ENCODE data around the gene CLIC3.

- TF ChIP-seq, protein P1, sequence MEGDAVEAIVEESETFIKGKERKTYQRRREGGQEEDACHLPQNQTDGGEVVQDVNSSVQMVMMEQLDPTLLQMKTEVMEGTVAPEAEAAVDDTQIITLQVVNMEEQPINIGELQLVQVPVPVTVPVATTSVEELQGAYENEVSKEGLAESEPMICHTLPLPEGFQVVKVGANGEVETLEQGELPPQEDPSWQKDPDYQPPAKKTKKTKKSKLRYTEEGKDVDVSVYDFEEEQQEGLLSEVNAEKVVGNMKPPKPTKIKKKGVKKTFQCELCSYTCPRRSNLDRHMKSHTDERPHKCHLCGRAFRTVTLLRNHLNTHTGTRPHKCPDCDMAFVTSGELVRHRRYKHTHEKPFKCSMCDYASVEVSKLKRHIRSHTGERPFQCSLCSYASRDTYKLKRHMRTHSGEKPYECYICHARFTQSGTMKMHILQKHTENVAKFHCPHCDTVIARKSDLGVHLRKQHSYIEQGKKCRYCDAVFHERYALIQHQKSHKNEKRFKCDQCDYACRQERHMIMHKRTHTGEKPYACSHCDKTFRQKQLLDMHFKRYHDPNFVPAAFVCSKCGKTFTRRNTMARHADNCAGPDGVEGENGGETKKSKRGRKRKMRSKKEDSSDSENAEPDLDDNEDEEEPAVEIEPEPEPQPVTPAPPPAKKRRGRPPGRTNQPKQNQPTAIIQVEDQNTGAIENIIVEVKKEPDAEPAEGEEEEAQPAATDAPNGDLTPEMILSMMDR (IDR thresholded peaks at IDR 0.05; ENCODE audit: insufficient read depth, low read depth, low read length) = no peak
- no peak for TF ChIP-seq EZH2 (IDR thresholded peaks at IDR 0.05; ENCODE audit: insufficient read depth, low read length)
These were observed 49.9 kb downstream of the CLIC3 start for GRCh38 chr9:136946228-136947027.
